HG03354 (cell line): Measurements from ENCODE around the gene MCM3AP.

ENCODE experiments used
- ATAC-seq: cut with Tn5 transposase; IDR thresholded peaks from one replicate; pipeline ENCODE4 v1.9.1; 2021; ENCODE audit warnings: mild to moderate bottlenecking; ENCODE audit not compliant: unreplicated experiment, poor library complexity, severe bottlenecking

Gene MCM3AP

DNA sequence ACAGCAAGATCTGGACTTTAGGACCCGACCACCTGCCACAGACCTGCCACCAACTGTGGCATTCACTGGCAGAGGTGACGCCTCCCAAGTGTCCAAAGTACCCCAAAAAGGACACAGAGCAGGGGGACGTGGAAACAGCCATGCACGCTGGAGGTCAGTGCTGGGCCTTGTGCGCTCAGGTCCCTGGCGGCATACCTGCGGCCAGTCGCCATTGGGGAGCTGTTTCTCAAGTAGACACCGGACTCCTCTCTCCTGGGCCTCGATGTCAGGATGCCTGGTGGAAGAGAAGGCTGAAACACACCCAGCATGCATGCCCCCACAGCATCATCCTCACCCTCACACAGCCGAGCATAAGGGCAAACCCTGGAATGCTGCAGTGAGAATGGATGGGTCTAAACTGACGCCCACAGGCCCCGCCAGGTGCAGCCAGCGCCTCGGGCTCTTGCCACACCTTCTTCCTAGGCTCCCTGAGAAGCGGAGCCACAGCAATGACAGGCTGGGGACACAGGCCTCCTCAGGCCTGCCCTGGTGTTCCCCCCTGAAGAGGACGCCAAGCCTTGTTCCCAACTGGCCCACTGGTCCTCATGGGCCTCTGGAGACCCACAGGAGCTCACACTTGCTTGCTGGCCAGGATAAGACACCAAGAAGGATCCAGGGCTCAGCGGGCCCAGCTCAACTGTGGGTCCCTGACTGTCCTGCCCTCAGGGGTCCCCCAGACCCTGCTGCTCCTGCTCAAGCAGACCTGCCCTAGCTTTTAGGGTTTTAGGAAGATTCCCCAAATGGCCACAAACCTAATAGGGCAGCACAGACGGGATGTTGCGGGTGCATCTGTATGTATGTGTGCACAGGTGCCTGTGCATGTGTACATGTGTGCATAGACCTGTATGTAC is 93.5 kb downstream of the MCM3AP start:
- ATAC-seq, result no peak

DNA sequence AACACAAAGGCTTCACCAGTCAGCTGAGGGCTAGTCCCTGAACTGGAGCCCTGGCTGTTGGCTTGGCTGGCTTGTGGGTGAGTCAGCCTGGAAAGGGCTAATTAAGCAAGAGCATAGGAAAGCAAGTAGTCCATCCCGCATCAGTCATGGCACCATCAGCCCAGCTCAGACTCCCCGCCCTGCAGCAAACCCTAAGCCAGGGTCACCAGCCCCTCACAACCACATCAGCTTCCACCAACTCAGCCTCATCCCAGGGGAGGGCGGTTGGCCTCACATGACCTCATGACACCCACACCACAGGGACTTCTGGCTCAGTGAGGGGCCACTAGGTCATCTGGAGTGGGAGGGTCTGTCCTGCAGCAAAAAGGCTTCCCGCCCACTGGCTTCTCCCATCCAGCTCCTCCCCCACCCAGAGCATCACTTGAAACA is 94.1 kb downstream of the MCM3AP start:
- ATAC-seq, result no peak

DNA sequence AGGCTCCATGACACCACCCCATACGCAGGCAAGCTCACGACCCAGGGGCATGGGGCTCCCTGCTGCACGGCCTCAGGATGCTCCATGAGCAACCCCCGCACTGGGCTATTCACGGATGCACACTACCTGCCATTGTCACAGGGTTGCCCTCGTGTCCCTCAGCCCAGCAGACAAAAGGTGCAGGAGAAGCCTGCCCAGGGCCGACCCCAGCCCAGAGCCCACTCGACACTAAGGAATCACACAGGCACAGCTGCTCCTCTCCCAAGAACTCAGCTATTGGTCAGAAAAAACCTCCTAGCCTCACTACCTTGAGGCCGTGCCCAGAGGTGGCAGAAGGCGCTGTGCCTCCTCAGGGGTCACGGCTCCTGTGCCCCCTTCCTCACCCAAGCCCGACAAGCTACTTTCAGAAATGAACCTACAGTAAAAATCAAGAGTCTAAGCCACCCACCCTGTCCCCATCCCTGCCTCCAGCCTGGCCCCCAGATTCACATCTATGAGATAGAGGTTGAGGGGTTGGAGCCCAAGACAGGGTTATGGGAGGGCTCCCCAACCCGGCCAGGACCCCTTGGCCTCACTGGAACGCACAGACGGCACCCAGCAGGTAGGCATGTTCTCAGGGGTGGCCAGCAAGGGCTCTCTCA is 94.8 kb downstream of the MCM3AP start:
- ATAC-seq, result no peak

DNA sequence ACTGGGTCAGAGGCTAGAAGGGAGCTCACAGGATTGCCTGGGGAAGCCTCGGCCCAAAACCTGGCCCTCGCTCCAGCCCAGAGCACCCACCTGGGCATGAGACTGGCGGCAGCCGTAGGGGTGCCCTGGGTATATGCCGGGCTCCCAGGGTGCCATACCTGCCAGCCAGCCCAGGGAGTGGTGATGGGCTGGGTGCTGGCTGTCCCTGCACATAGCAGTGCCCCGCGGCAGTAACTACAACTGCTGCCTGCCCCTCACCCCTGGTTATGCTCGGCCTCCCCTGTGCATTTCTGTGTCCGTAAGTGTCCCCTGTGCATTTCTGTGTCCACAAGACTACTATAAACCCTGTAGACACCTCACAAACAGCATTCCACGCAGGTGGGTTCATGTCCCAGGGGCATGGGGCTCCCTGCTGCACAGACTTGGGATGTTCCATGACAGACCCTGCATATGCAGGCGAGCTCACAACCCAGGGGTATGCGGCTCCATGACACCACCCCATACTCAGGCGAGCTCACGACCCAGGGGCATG is 95.4 kb downstream of the MCM3AP start:
- ATAC-seq, result no peak

DNA sequence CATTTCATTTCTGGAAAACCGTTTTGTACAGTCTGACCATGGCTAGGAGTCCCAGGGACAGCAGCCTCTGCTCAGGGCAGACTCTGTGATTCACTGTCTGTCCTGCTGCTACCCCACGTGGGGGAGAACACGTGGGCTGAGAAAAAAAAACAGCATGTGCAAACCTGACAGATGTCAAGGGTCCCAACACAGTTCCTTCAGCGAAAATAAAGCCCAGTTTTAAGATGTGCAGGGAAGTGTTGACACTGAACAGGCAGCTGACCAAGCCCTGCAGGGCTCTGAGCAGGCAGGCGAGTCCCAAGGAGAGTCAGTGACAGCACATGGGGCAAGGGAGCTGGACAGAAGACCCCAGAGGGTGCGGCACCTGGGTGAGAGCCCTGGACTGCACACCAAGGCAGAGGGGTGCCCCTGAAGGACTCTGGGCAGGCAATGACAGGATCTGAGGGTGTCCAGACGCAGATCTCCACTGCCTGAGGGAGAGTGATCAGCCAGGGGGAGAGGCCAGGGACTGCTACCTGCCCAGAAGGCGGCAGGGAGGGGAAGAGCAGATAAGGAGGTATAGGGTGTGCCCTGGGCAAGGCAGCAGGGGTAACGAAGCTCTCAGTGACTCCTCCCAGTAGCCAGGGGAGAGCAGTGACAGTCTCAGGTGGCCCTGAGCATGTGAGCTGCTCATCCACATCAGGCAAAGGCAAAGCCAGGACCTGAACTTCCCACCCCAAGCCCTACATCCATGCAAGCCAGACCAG is 96.0 kb downstream of the MCM3AP start:
- ATAC-seq, result no peak

DNA sequence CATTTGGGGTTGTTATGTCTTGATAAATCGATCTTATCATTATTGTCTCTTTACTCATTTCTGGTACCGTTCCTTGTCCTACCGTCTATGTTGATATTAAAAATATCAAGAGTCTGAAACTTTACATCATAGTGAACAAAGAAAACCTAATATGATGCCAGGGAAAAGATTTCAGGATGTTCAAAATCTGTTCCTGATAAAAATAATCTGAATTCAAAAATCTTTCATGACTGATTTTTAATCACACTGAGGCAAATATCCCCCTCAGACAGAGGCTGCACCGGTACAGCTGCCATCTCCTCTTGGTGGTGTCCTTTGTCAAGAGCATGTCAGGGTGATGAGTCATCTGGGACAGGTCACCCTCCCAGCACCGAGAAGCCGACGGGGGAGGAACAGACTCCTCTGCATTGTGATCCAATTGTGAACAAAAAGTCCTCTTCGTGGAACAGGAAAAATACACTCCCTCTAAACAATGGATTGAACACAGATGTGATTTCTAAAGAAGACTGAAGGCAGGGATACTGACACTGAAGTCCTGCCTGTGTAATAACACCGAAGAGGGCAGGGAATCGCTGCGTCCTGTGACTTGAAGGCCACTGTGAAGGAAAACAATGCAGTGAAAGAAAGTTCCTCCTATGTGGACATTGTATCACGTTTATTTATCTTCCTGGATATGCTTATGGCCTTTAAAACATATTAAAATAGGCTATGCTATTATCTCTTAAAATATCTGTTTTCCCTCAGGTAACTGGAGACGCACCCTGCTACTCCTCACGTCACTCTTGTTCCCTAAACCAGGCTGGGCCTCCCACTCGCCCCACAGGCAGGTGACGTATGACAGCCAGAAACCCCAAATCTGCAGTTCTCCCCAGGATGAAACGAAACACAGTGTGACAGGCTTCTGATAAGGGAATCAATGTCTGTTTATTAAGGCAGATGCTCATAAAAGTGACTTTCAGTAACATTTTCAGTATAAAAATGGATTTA is 96.9 kb downstream of the MCM3AP start:
- no peak for ATAC-seq

DNA sequence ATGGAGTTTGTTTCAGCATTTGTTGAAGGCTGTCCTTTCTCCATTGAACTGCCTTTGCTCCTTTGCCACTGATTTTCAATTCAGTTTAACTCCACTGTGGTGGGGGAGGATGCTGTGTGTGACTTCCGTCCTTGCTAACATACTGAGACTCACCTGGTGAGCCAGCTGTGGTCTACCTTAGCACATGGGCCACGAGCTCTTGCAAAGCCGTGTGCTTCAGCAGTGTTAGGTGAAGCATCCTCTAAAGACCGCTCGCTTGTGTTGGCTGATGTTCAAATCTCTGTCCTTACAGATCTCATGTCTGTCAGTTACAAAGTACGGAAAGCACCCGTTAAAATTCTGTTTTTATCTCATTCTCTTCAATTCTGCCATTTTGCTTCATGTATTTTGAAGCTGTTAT is 97.6 kb downstream of the MCM3AP start:
- no peak for ATAC-seq

DNA sequence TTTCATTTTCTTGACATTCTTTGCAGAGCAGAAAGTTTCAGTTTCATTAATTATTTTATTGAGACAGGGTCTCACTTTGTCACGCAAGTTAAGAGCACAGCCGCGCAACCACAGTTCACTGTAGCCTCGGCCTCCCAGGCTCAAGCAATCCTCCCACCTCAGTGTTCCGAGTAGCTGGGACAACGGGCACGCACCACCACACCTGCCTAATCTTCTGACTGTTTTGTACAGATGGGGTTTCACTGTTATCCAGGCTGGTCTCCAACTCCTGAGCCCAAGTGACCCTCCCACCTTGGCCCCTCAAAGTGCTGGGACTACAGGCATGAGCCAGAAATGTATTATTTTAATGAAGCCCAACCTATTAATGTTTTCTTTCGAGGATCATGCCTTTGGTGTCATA is 98.2 kb downstream of the MCM3AP start:
- no peak for ATAC-seq

DNA sequence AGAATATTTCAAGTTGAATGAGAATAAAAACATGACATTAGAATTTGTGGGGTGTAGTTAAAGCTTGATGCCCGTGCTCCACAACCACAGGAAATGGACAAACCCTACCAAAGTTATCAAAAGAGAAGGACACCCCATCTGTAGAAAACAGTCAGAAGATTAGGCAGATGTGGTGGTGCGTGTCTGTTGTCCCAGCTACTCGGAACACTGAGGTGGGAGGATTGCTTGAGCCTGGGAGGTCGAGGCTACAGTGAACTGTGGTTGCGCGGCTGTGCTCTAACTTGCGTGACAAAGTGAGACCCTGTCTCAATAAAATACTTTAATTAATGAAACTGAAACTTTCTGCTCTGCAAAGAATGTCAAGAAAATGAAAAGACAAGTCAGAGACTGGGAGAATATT is 99.7 kb downstream of the MCM3AP start:
- ATAC-seq, result no peak
